GM13976 (cell line): ENCODE data around the gene PAPSS2.

Experiments used
- DNase-seq: peaks from one replicate; pipeline ENCODE4 v3.0.0; 2012; ENCODE audit warnings: low spot score
- in situ Hi-C: fragments of 300-500 bp; cut with MboI; formaldehyde crosslinking; loops from one replicate; pipeline ENCODE4 v1.12.0; 2022; ENCODE audit warnings: low sequenced_read_pairs, mixed read lengths, inconsistent platforms; ENCODE audit not compliant: unreplicated experiment
- TF ChIP-seq, protein P1 (sequence below): IDR thresholded peaks from 2 replicates; pipeline ENCODE4 v1.5.1; 2012; ENCODE audit warnings: borderline replicate concordance, mild to moderate bottlenecking; ENCODE audit not compliant: insufficient read depth; ENCODE audit errors: extremely low read depth, missing control alignments, control extremely low read depth

The PAPSS2 gene

DNA sequence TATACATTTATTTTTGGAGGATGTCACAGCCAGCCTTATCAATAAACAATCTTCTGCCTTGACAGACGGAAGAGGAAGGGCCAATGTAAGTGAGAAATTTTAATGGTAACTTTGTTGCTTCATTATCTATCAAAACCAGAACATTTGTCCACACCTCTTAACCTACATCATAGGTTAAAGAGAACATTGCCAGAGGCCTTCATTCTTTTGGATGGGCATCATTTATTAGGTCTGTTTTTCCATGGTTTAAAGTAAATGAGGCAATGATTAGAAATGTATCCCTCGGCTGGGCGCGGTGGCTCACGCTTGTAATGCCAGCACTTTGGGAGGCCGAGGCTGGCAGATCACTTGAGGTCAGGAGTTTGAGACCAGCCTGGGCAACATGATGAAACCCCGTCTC lies 29.5 kb upstream of the PAPSS2 start:
- DNase-seq = no peak
- in situ Hi-C loops = no loop called here
- TF ChIP-seq, protein P1, sequence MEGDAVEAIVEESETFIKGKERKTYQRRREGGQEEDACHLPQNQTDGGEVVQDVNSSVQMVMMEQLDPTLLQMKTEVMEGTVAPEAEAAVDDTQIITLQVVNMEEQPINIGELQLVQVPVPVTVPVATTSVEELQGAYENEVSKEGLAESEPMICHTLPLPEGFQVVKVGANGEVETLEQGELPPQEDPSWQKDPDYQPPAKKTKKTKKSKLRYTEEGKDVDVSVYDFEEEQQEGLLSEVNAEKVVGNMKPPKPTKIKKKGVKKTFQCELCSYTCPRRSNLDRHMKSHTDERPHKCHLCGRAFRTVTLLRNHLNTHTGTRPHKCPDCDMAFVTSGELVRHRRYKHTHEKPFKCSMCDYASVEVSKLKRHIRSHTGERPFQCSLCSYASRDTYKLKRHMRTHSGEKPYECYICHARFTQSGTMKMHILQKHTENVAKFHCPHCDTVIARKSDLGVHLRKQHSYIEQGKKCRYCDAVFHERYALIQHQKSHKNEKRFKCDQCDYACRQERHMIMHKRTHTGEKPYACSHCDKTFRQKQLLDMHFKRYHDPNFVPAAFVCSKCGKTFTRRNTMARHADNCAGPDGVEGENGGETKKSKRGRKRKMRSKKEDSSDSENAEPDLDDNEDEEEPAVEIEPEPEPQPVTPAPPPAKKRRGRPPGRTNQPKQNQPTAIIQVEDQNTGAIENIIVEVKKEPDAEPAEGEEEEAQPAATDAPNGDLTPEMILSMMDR = no peak

DNA sequence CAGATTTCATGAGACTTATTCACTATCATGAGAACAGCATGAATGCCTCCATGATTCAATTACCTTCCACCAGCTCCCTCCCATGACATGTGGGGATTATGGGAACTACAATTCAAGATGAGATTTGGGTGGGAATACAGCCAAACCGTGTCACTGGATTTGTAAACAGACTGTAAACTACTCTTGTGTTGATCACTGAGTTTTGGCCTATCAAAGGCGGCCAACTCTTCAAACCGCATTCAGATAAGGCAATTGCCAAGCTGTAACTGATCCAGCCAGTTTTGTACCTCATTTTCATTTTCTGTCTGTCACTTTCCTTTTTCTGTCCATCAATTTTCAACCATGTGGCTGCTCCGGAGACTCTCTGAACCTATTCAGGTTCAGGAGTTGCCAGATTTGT lies 27.2 kb upstream of the PAPSS2 start:
- TF ChIP-seq, protein P1 = no peak
- no peak for DNase-seq
- in situ Hi-C loops = no loop called here

DNA sequence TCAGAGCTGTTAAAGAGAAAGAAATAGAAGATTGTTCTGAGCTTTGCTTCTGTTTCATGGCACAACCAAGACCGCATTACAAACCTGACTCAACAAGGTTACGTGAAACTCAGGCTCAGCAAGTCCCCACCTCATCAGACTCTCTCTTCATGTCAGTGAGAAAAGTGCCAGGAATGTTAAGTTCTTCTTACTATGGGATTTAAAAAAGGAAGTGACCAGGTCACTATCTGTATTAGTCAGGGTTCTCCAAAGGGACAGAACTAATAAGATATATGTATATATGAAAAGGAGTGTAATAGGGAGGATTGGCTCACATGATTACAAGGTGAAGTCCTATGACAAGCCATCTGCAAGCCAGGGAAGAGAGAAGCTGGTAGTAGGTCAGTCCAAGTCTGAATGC lies 25.4 kb upstream of the PAPSS2 start:
- TF ChIP-seq, protein P1 = no peak
- no peak for DNase-seq
- in situ Hi-C loops = no loop called here

DNA sequence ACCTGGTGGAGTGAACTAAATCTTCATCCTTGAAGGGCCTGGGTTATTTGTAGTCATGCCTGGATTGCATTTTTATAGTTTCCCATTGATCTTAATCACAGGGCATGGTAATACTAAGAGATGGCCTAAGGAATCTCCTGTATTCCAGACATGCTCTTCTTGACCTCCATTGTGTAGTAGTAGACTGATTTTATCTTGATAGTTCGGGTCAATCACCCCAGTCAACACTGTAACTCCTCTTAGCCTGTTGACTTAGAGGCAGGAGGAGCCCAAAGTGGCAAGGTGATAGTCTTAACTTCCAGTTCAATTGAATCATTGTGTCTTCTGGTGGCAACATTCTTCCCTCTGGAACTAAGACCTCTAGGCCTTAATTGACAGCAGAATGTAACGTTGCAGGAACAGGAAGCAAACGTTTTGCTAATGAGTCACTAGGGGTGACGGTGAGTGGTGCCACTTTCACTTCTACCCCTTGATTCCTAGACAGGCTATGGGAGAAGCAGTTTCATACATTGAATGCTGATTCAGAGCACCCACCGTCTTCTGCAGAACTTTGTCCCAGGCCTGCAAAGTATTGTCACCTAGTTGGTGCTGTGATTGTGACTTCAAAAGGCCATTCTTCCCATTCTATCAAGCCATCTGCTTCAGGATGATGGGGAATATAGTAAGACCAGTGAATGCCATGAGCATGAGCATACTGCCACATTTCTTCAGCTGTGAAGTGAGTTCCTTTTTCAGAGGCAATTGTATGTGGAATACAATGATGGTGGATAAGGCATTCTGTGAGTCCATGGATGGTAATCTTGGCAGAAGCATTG lies 24.0 kb upstream of the PAPSS2 start:
- TF ChIP-seq, protein P1 = no peak
- DNase-seq = no peak
- in situ Hi-C loops = no loop called here

DNA sequence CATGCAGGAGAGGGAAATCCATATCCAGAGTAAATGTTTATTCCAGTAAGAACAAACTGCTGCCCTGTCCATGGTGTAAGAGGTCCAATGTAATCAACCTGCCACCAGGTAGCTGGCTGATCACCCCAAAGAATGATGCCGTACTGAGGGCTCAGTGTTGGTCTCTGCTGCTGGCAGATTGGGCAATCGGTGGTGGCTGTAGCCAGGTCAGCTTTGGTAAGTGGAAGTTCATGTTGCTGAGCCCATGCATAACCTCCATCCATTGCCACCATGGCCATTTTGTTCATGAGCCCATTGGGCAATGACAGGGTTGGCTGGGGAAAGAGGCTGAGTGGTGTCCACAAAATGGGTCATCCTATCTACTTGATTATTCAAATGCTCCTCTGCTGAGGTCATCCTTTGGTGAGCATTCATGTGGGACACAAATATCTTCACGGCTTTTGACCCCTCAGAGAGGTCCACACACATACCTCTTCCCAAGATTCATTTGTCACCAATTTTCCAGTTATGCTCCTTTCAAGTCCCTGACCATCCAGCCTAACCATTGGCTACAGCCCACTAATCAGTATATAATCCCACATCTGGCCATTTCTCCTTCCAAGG lies 23.3 kb upstream of the PAPSS2 start:
- in situ Hi-C loops = no loop called here
- DNase-seq = no peak
- TF ChIP-seq, protein P1 = no peak

DNA sequence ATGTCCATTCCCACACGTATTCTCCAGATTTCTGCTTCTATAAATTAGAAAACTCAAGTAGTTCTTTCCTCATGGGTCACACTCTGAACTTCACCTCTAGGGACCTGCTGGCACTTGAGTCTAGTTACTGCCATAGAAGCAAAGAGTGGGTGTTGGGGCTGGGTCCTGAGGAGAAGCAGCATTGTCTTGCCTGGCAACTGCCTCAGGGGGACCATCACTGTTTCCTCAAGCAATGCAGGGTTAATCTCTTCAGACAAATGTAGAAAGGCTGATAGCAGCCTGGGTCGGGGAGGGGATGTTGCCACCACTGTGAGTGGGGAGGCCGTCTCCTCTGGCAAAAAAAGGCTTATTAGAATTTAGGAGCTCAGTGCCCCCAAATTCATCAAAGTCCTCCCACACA lies 20.2 kb upstream of the PAPSS2 start:
- no peak for DNase-seq
- in situ Hi-C loops = no loop called here
- TF ChIP-seq, protein P1 = no peak

DNA sequence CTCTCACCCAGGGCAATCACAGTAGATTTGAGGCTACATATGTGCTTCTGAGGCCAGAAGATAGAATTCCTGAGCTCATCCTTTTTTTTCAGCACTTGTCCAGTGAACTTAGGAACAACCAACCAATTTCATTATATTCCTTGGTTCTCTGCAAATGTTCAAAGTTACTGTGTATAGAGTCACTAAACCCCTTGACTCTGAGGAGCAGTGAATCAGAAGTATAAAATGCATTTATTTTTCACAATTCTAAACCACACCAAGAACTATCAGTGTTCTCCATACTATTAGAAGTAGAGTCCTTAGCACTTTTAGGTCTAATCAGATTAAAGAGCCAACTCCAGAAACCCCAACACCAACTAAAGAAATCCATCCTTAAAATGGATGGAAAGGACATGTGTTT lies 19.6 kb upstream of the PAPSS2 start:
- in situ Hi-C loops = no loop called here
- no peak for DNase-seq
- TF ChIP-seq, protein P1 = no peak
